ENCODE results near the gene CYP27B1. TPM values are rescaled to one million over a fixed set of nuclear protein-coding genes. Genes with fewer than 3 reads are reported as not detected.
"Not testable (repeated sequence)": the region's sequence is repeated elsewhere in the genome, so short reads cannot be mapped to it uniquely, and the experiment has no call there.

Gene CYP27B1
- total RNA-seq, 1 donor from 2014 or later = 0.39 TPM

GRCh38 chr12:57722716-57723629, 43.9 kb downstream of the CYP27B1 start:
- DNase-seq (ENCODE audit: low read depth in 2 of 2) = no peak

- not testable (repeated sequence) for DNase-seq (ENCODE audit: low read depth in 2 of 2)
These were observed 44.9 kb downstream of the CYP27B1 start for GRCh38 chr12:57721846-57722608.

GRCh38 chr12:57720606-57721595, 46.0 kb downstream of the CYP27B1 start:
- DNase-seq (ENCODE audit: low read depth in 2 of 2) = no peak

GRCh38 chr12:57719777-57720605, 46.9 kb downstream of the CYP27B1 start:
- DNase-seq (ENCODE audit: low read depth in 2 of 2) = no peak

- no peak for DNase-seq (ENCODE audit: low read depth in 2 of 2)
These were observed 48.0 kb downstream of the CYP27B1 start for GRCh38 chr12:57718641-57719528.

- no peak for DNase-seq (ENCODE audit: low read depth in 2 of 2)
These were observed 48.8 kb downstream of the CYP27B1 start for GRCh38 chr12:57717846-57718640.

GRCh38 chr12:57717131-57717530, 49.7 kb downstream of the CYP27B1 start:
- DNase-seq (ENCODE audit: low read depth in 2 of 2) = no peak

GRCh38 chr12:57716305-57716704, 50.6 kb downstream of the CYP27B1 start:
- DNase-seq (ENCODE audit: low read depth in 2 of 2) = no peak

- DNase-seq (ENCODE audit: low read depth in 2 of 2) = no peak
These were observed 51.1 kb downstream of the CYP27B1 start for GRCh38 chr12:57715786-57716185.

- DNase-seq (ENCODE audit: low read depth in 2 of 2) = not testable (repeated sequence)
These were observed 51.7 kb downstream of the CYP27B1 start for GRCh38 chr12:57715036-57715748.

GRCh38 chr12:57713209-57713608, 53.7 kb downstream of the CYP27B1 start:
- DNase-seq (ENCODE audit: low read depth in 2 of 2) = no peak

GRCh38 chr12:57712701-57713100, 54.2 kb downstream of the CYP27B1 start:
- no peak for DNase-seq (ENCODE audit: low read depth in 2 of 2)

Other genes starting within 250 kb of the CYP27B1 start
- 6.2 and 10.1 TPM in 2 replicates for gene DDIT3, start 246.6 kb downstream of the CYP27B1 start, total RNA-seq
- 5.9 and 8.6 TPM in 2 replicates for gene MBD6, start 244.3 kb downstream of the CYP27B1 start, total RNA-seq
- 75.1 and 102 TPM in 2 replicates for gene DCTN2, start 219.9 kb downstream of the CYP27B1 start, total RNA-seq
- under 0.01 TPM in 2 replicates for gene KIF5A, start 217.0 kb downstream of the CYP27B1 start, total RNA-seq
- 10.9 and 15.2 TPM in 2 replicates for gene PIP4K2C, start 175.9 kb downstream of the CYP27B1 start, total RNA-seq
- 1.0 and 4.4 TPM in 2 replicates for gene DTX3, start 162.3 kb downstream of the CYP27B1 start, total RNA-seq
- 0.77 and 1.6 TPM in 2 replicates for gene ARHGEF25, start 155.6 kb downstream of the CYP27B1 start, total RNA-seq
- 0.13 TPM in 2 replicates for gene B4GALNT1, start 133.9 kb downstream of the CYP27B1 start, total RNA-seq
- 141 and 188 TPM in 2 replicates for gene OS9, start 72.9 kb downstream of the CYP27B1 start, total RNA-seq
- 0.26 and 0.51 TPM in 2 replicates for gene AGAP2, start 28.3 kb downstream of the CYP27B1 start, total RNA-seq
- gene TSPAN31, start 22.0 kb downstream of the CYP27B1 start, total RNA-seq = 41.6 and 53.9 TPM in 2 replicates
- gene CDK4, start 14.8 kb downstream of the CYP27B1 start, total RNA-seq = 146 and 180 TPM in 2 replicates
- gene MARCHF9, start 12.0 kb downstream of the CYP27B1 start, total RNA-seq = 3.0 and 5.8 TPM in 2 replicates
- gene METTL1, start 5.0 kb upstream of the CYP27B1 start, total RNA-seq = 2.4 and 4.0 TPM in 2 replicates
- gene EEF1AKMT3, start 5.5 kb upstream of the CYP27B1 start, total RNA-seq = 4.5 and 7.6 TPM in 2 replicates
- gene TSFM, start 15.7 kb upstream of the CYP27B1 start, total RNA-seq = 15.2 and 18.5 TPM in 2 replicates
- gene AVIL, start 51.7 kb upstream of the CYP27B1 start, total RNA-seq = 0.90 and 1.3 TPM in 2 replicates
- 46.9 and 84.1 TPM in 2 replicates for gene CTDSP2, start 79.7 kb upstream of the CYP27B1 start, total RNA-seq
- gene ATP23, start 174.5 kb upstream of the CYP27B1 start, total RNA-seq = 6.3 and 10.1 TPM in 2 replicates